ENCODE data around the gene FAM78A. TPM values are rescaled to one million over a fixed set of nuclear protein-coding genes. Genes with fewer than 3 reads are reported as not detected.

Gene FAM78A
- total RNA-seq, 1 experiment from 2014 or later = 0.87 TPM

- DNase-seq (ENCODE audit: low spot score) = no peak
Measured at GRCh38 chr9:131302244-131303075, 26.1 kb upstream of the FAM78A start.

GRCh38 chr9:131300444-131300843 lies 24.1 kb upstream of the FAM78A start:
- DNase-seq (ENCODE audit: low spot score) = no peak

GRCh38 chr9:131299961-131300347 lies 23.6 kb upstream of the FAM78A start:
- DNase-seq (ENCODE audit: low spot score) = no peak

- DNase-seq (ENCODE audit: low spot score) = no peak
Measured at GRCh38 chr9:131299346-131299960, 23.1 kb upstream of the FAM78A start.

GRCh38 chr9:131298816-131299215 lies 22.5 kb upstream of the FAM78A start:
- no peak for DNase-seq (ENCODE audit: low spot score)

- DNase-seq (ENCODE audit: low spot score) = no peak
Measured at GRCh38 chr9:131298341-131298740, 22.0 kb upstream of the FAM78A start.

GRCh38 chr9:131297903-131298302 lies 21.6 kb upstream of the FAM78A start:
- no peak for DNase-seq (ENCODE audit: low spot score)

GRCh38 chr9:131296906-131297500 lies 20.7 kb upstream of the FAM78A start:
- no peak for DNase-seq (ENCODE audit: low spot score)

- no peak for DNase-seq (ENCODE audit: low spot score)
Measured at GRCh38 chr9:131296460-131296859, 20.1 kb upstream of the FAM78A start.

GRCh38 chr9:131292937-131293336 lies 16.6 kb upstream of the FAM78A start:
- DNase-seq (ENCODE audit: low spot score) = no peak

- no peak for DNase-seq (ENCODE audit: low spot score)
Measured at GRCh38 chr9:131291795-131292315, 15.5 kb upstream of the FAM78A start.

GRCh38 chr9:131290767-131291370 lies 14.6 kb upstream of the FAM78A start:
- no peak for DNase-seq (ENCODE audit: low spot score)

- no peak for DNase-seq (ENCODE audit: low spot score)
Measured at GRCh38 chr9:131290036-131290766, 13.9 kb upstream of the FAM78A start.

- no peak for DNase-seq (ENCODE audit: low spot score)
Measured at GRCh38 chr9:131289301-131290035, 13.2 kb upstream of the FAM78A start, which contains the start of gene PLPP7. Gene PLPP7, plus strand, starts transcription at chr9:131289723. Its CDS starts 275 bp downstream, at chr9:131289998.

GRCh38 chr9:131288217-131288616 lies 11.9 kb upstream of the FAM78A start:
- DNase-seq (ENCODE audit: low spot score) = no peak

- no peak for DNase-seq (ENCODE audit: low spot score)
Measured at GRCh38 chr9:131287359-131287758, 11.0 kb upstream of the FAM78A start.

- no peak for DNase-seq (ENCODE audit: low spot score)
Measured at GRCh38 chr9:131284856-131285255, 8.5 kb upstream of the FAM78A start.

GRCh38 chr9:131282688-131283422 lies 6.5 kb upstream of the FAM78A start:
- no peak for DNase-seq (ENCODE audit: low spot score)

- DNase-seq (ENCODE audit: low spot score) = no peak
Measured at GRCh38 chr9:131282175-131282574, 5.9 kb upstream of the FAM78A start.
